HG03442 (cell line): ENCODE data around the gene FCHSD2.
"Not testable (repeated sequence)": the region's sequence is repeated elsewhere in the genome, so short reads cannot be mapped to it uniquely, and the experiment has no call there.

Experiments used
- ATAC-seq: cut with Tn5 transposase; IDR thresholded peaks from one replicate; pipeline ENCODE4 v1.9.1; 2021; ENCODE audit warnings: mild to moderate bottlenecking, moderate library complexity; ENCODE audit not compliant: unreplicated experiment

FCHSD2 gene

DNA sequence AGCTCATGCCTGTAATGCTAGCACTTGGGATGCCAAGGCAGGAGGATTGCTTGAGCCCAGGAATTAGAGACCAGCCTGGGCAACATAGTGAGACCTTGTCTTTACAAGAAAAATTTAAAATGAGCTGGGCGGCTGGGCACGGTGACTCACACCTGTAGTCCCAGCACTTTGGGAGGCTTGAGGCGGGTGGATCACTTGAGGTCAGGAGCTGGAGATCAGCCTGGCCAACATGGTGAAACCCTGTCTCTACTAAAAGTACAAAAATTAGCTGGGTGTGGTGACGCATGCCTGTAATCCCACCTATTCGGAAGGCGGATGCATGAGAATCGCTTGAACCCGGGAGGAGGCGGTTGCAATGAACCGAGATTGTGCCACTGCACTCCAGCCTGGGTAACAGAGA, 330.4 kb downstream of the FCHSD2 start:
- ATAC-seq: not testable (repeated sequence)

DNA sequence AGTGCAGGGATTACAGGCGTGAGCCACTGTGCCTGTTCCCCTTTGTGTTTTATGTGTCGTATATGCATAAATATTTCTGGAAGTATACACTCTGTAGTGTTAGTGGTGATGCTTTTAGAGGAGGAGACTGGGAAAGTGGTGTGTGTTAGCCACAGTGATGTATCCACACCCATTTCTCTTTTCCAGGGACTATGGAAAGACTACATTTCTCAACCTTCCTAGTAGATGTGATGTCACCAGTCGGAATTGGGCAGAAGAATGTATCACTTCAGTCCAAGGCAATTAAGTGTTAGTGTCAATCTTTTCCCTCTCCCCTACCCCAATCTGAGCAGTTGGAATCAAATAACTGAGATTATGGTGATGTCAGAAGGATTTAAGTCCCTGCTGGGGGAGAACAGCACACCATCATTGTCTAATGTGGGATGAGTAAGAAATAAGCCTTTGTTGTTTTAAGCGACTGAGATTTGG, 333.8 kb downstream of the FCHSD2 start:
- no peak for ATAC-seq

DNA sequence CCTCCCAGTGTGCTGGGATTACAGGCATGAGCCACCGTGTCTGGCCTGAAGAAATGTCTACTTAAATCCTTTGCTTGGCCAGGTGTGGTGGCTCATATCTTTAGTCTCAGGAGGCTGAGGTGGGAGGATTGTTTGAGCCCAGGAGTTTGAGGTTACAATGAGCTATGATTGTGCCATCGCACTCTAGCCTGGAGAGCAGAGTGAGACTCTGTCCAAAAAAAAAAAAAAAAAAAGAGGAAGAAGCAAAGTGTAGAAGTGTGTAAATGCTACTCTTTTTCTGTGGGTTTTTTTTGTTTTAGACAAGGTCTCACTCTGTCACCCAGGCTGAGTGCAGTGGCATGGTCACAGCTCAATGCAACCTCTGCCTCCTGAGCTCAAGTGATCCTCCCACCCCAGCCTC, 334.3 kb downstream of the FCHSD2 start:
- no peak for ATAC-seq

DNA sequence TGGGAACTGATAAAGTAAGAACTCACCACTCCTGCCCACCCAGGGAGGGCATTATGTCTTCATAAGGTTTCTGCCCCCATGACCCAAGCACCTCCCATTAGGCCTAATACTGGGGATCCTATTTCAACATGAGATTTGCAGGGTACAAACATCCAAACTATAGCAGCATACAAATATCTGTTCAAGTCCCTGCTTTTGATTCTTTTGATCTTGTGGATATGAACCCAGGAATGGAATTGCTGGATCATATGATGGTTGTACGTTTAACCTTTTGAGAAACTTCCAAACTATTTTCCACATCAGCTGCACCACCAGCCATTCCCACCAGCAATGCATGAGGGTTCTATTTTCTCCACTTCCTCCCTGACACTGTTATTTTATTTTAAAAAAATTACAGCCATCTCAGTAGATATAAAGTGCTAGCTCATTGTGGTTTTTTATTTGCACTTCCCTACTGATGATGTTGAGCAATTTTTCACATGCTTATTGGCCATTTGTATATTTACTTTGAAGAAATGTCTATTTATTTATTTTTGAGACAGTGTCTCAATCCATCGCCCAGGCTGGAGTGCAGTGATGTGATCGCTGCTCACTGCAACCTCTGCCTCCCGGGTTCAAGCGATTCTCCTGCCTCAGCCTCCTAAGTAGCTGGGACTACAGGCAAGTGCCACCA, 335.0 kb downstream of the FCHSD2 start:
- no peak for ATAC-seq

DNA sequence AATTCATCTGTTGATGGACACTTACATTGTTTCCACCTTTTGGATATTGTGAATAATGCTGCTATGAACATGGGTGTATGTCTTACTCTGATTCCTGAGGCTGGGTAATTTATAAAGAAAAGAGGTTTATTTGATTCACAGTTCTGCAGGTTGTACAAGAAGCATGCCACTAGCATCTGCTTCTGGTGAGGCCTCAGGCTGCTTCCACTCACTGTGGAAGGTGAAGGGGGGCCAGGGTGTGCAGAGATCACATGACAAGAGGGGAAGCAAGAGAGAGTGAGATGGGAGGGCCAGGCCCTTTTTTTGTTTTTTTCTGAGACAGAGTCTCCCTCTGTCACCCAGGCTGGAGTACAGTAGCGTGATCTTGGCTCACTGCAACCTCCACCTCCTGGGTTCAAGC, 335.7 kb downstream of the FCHSD2 start:
- ATAC-seq: not testable (repeated sequence)

DNA sequence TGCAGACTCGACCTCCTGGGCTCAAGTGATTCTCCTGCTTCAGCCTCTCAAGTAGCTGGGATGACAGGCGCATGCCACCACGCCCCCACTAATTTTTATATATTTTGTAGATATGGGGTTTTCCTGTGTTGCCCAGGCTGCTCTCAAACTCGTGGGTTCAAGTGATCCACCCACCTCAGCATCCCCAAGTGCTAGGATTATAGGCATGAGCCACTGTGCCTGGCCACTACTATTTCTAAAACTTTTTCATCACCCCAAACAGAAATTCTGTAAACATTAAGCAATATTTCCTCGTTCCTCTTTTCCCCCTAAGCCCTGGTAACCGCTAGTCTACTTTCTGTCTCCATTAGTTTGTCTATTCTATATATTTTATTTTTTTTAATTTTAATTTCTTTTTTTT, 336.9 kb downstream of the FCHSD2 start:
- no peak for ATAC-seq

DNA sequence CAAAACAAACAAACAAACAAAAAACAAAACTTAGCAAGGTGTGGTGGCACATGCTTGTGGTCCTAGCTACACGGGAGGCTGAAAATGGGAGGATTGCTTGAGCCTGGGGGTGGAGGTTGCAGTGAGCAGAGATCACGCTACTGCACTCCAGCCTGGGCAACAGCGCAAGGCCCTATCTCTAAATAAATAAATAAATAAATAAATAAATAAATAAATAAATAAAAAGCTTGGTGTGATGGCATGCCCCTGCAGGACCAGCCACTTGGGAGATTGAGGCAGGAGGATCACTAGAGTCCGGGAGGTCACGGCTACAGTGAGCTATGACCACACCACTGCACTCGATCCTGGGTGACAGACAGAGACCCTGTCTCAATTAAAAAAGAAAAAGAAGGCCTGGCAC, 339.3 kb downstream of the FCHSD2 start:
- no peak for ATAC-seq

DNA sequence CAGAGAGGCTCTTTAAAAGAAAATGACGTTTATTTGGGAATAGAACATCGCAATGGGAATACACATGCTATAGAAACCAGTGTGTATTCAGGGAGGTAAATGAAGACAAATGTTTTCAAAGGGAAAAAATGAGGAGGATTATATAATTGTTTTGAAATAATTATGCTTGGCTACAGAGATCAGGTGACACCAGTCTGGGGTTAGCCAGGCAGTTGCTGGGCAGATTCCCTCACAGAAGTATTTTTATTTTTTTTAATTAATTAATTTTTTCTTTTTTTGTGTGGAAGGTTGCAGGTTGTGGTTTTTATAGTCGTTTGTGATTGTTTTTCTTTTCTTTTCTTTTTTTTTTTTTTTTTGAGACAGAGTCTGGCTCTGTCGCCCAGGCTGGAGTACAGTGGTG, 342.7 kb downstream of the FCHSD2 start:
- no peak for ATAC-seq

DNA sequence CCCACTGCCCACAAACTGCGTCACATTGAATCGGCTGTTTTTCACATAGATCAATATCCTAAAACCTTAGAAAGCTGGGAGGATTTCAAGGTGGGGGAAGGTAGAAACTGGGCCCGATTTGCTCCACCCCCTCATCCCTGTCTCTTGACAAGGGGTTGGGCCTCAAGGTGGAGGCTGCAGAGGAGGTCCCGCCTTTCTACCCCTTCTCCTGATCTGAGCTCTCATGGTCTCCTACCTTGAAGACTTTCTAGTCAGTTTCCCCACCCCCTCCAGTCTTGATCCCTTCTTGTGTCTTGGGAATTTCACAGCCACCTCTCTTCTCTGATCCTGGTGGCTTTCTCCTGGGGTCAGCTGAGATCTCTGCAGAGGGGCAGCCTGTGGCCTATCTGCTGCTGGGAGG, 343.8 kb downstream of the FCHSD2 start:
- no peak for ATAC-seq

DNA sequence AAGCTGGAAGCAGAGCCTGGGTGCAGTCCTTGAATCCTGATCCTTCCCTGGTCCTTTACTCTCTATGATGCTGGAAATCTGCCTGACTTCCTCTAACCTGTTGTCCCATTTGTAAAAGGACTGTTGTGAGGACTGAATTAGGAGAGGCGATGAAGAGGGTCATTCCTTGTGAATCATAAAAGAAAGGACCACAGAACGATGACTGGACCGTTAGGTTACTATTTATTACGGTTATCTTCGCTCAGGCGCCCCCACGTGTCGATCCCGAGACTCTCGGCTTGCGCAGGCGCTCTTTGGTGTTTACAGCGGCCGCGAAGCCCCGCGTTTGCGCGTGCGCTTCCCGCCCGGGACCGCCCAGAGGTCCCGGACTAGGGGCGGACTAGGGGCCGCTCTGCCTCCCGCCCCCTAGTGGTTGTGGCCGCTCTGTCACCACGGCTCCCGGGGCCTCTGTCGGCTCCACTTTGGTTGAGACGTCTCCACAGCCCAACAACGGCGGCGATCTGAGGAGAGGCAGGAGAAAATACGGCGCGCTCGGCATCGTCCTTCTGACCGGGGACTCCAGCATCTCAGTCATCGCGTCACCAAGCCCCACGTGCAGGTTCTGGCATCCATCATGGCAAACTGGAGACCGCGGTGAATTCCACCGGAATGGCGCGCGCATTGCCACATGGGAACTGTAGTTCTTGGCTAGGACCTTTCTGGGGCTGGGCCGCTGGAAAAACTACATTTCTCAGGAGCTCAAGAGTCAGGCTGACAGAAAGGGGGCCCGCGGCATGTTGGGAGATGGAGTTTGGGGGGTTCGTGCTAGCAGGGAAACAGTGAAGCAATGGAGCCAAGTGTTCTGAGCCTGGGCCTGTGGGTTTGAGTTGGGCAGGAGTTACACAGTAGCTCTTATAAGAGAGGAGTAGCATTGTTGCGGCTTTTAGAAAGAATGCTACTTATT, 348.4 kb downstream of the FCHSD2 start, which contains the start of gene STARD10:
Gene STARD10 (minus strand): TSS at position 623 of the 943 bp plus-strand sequence. CDS start 12,866 bp downstream, outside the sequence.
- peak; percentile 84 for ATAC-seq

DNA sequence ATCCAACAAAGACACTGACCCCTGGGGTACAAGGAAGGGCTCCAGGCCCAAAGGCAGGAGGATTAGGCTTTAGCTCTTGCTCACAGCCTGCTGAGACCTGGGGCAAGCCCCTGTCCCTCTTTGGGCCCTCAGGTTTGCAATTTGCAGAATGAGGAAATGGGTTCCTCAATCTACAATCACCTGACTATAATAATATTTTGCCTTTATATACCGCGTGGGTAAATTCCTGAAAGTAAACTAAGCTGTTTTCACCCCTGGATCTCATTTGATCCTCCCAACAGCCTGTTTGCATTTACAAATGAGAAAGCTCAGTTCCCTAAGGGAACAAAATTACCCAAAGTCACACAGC, 349.1 kb downstream of the FCHSD2 start:
- no peak for ATAC-seq

DNA sequence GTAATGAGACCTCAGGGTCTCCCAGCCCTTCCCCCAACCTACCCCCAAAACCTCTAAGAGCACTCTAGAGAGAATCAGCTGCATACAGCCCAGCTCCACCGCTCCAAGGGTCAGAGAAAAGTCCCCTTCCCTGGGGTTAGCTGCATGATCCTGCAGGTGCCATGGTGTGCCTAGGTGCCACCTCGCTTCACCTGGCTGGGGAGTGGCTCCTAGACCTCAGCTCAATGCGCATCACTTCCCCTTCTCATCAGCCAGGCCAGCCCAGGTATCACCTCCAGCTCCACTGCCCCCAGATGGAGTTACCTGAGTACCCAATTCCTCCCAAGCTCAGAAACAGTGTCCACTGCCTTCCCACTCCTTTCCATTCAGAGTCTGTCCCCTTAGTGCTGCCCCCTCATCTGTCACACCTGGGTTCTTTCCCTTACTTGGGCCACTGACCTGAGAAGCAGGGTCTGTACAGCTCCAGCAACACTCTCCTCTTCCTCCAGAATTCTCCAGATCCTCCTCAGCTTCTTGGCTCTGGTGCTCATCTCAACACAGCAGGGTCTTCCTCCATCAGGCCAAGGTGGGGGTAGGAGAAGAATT, 349.6 kb downstream of the FCHSD2 start:
- no peak for ATAC-seq

DNA sequence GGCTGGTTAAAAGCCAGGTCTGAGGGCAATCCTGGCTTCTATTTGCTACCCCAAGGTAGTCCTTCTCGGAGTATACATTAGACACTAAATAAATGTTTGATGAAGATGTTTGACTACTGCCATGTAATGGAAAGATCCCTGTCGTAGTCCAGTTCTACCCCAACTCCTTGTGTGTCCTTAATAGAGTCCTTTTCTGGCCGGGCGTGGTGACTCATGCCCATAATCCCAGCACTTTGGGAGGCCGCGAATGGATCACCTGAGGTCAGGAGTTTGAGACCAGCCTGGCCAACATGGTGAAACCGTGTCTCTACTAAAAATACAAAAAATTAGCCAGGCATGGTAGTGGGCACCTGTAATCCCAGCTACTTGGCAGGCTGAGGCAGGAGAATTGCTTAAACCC, 350.9 kb downstream of the FCHSD2 start:
- ATAC-seq: not testable (repeated sequence)

DNA sequence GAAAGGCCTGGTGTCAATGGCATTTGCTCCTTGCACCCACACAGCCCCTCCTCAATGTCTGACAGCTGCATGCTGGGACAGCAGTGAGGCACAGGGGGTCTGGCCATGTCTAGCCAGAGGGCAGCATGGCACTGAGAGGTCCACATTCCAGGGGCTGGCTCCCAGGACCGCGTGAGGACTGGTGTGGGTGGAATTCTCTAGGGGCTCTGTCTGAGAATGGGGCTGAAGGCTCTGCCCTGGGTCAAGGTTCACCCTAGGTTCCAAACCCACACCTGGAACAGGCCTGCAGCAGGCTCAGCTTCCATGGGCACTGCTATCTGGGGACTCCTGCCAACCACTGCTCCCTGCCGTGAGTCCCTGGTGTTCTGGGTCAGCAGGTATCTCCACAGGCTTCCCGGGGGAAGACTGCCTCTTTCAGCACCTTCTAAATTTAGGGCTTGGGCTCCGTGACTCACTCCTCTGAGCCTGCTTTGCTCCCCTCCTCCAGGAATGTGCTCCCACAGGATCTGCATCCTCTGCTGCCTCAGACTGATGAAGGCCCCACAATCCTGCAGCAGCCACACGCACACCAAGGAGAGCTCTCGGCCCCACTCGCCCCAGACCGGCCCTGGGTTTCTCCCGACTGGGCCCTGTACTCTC, 352.5 kb downstream of the FCHSD2 start:
- no peak for ATAC-seq

DNA sequence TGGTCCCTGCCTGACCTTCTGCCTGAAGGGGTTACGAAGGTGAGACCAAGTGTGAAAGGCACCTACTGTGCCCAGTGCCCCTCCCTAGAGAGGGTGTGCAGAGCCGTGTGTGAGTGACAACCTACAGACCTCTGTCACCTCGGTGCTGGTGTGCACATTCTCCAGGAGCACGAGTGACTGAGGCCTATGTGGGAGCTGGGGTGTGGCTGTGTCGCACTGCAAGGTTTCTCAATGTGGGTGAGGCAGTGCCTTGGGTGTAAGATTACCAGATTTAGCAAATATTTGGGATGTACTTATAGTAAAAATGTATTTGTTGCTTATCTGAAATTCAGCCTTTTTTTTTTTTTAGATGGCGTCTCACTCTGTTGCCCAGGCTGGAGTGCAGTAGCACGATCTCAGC, 353.9 kb downstream of the FCHSD2 start:
- ATAC-seq: no peak

DNA sequence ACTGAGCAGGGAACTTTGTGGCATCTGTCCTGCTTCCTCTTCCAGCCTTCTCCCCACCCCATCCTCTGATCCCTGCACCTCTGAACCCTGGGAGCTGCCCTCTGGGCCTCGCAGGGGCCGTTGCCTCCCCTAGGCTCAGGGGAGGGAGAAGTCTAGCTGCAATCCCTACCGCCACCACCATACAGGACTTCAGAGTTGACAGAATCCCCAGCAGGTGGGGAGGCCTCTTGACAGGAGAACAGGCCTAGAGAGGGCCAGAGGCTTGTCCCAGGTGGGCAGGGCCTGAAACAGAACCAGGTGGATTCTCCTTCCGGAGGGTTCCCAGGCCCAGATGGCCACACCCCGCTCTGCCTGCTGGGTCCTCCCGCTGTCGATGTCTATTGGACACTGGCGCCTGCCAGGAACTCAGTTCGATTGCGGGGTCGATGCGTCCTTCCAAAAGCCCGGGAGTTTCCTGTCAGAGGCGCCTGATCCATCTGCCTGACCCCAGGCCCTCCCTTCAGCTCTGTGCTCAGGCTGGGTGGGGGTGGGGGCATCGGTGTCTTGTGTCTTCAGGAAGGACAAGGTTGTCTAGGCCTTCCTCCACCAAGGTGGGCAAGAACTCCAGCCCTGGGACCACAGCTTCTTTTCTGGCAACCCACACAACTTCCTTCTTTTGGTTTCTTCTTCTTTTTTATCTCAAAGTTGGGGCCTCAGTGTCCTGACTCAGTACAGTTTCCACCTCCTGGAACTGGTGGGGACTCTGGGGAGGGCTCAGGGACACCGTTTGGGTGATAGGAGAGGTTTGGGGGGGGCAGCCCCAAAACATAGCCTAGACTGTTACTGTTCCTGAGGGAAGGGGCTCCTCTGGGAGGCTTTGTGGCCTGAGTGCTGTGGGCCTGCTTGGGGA, 354.7 kb downstream of the FCHSD2 start:
- ATAC-seq: peak; percentile 45
